NCI-H2171 treated with DMSO at 0.1 percent for 48 hours (cell line): ENCODE measurements around the gene SLC7A8.

Experiments used
- DNase-seq: peaks from one replicate; lab custom pipeline; 2025; lab: John Stamatoyannopoulos, UW

Gene SLC7A8

DNA sequence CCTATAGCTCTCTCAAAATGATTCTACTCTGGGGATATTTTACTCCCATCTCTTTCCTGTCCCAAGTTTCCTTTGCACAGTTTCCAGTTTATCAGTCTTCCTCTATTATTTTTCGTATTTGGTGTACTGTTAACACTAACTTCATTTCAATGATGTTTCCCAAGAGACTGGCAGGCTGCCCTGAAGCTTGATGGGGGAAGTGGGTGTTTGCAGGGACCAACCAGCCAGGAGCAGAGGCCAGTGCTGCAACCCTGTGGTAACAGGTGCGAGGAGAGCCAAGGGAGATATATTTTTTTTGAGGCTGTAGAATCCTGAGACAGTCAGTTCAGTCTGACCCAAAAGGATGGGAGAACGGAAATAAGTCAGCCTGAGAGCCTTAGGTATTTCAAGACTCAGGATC lies 52.6 kb downstream of the SLC7A8 start:
- no peak for DNase-seq

DNA sequence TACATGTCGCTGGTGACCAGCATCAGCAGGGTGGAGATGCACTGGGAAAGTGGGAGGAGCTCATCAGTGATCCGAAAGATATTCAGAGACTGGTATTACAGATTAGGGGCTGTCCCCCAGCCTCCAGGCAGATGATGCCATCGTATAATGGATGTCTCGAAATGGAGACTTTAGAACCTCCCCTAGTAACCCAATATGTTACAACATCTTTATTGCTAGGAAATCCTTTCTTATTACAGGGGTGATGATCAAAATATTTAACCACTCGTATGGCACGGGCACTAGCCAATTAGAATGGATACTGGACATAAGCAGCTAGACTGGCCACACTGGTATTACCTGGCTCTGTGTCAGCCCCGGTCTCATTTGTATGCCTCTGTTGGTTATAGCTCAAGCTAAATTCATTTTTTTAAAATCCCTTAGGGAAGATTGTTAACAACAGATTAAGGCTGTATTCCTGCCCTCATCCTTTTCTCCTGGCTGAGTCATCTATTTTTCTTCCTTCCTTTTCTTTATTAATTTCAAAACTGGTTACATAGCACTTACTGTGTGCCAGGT lies 53.6 kb downstream of the SLC7A8 start:
- DNase-seq, result no peak

DNA sequence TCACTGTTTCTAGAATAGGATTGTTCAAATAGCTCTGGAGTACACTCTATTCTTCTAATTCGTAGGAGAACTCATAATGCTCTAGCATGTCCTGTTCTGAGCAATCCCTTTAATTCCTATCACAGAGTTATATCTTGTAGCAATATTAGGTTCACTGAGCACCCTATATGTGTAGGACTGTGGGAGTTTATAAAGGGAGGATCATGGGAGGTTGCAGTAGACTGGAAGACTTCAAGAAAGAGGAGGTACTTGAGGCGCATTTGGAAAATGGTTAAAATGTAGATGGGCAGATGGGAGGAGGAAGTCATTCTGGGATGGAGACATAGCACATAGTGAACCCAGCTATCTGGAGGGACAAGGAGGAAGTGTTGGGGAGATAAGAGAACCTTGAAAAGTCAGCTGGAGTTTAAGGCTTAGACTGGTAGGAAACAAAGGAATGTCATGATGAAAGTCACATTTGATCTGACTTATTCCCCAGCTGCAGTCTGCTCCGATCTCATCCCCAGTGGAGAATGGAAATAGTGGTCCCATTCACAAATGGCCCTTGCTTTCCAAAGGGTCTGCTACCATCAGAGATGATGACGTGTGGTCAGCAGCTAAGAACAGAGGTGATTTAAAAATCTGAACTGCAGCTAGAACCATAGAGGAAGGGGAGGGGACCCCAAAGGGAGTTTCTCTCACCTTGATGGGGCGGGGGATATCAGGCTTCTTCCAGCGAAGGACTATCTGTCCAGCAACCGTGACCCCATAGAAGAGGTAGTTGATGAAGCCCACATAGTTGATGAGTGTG lies 54.3 kb downstream of the SLC7A8 start:
- no peak for DNase-seq

DNA sequence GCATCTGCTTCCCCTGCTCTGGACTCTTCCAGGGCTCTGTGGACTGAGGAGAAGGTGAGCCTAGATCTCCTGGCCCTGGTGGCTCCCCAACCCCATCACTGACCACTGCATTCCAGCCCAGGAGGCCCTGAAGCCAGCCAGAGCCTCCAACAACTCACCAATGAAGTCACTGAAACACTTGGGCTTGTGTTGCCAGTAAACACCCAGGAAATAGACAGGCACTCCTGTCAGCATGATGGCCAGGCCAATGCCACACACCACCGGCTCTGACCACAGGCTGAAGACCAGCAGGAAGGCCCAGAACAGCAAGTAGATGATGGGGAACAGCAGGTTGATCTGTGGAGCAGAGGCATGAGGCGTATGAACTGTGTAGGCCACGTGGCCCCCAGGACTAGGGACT lies 55.6 kb downstream of the SLC7A8 start:
- DNase-seq, result no peak

DNA sequence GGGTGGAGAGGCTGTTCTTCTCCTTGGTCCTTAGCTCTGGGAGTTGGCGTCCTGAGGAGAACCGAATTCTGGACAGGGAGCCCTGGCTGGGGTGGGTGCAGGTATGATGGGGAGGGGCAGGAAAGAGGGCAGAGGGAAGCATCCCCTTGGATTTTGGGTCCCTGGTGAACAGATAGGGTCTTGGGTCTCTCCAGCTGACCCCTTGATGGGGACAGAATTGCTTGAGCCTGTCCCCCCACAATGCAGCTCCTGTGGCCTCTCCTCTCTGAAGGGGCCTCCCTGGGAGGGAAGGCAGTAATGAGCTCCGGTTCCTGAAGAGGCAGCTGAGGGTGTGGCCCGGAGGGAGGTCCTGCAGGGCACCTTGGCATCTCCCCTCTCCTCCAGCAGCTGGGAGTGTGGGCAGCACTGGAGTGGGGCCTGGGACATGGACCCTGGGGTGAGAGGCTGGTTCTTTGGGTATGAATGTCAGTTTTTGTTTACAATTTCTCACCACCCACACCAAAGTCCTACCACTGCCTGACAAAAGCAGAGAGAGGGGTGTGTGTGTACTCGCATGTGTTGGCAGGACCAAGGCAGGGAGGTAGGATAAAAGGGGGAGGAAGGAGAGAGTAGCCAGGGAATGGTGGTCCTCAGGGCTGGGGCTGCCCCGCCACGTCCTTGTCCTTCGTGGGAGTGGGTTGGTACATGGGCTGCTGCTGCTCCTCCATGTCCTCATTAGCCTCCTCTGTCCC lies 56.7 kb downstream of the SLC7A8 start:
- no peak for DNase-seq

DNA sequence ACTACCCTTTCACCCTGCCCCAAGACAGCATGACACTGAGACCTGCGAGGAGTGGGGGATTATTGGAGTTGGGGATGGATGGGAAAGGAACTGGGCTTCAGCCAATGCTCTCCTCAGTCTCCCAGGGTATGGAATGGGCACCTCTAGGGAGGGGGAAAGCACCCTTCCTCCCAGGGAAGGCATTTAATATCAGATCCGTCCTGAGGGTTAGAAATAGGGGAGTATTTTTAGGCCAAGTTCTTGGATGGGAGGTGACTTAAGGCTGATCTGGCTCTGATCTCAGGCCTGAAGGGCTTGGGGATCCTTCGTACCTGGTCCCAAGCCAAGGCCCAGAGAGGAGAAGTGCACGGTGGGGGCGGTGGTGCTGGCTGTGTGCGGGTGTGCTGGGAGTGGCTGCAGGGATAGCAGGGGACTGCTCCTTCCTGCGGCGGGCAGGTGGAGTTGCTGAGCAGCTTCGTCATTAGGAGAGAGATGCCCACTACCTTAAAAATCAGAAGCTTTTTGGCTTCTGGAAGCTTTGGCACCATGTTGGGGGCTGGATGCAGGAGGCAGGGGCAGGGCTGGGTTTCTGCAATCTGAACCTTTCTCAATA lies 57.4 kb downstream of the SLC7A8 start:
- no peak for DNase-seq

DNA sequence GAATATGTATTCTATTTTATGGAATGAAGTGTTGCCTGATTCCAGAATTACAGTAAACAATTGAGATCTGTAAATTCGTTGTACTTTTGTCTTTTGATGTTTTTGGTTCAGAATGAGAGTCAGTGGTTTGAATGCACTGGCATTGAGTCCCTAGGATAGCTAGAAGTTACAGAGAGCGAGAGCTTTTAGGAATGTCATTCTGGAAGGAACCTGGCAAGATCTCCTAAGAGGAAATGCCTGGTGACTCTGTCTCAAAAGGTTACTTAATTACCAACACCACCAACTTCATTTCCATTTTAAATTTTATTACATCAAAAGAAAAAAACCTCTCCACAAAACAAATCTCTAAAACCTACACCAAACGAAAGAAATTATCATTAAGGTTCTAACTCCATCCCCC lies 58.4 kb downstream of the SLC7A8 start:
- DNase-seq, result no peak

DNA sequence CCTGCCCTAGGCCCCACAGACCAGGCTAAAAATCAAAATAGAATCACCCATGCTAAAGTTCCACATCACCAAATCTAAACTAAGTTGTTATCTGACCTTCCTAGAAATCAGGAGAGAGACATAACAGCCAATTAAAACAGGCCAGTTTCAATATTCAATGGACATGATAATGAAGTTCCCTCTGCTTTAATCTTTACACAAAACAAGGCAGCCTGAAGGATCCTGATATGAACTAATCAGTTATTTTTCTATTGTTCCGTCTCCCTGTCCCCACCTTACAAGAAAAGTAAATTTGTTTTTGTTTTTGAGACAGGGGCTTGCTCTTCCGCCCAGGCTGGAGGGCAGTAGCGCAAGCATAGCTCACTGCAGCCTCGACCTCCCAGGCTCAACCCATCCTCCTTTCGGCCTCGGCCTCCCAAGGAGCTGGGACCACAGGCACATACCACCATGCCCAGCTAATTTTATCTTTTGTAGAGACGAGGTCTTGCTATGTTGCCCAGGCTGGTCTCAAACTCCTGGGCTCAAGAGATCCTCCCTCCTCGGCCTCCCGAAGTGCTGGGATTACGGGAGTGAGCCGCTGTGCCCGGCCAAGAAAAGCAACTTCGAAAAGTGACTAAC lies 59.0 kb downstream of the SLC7A8 start:
- no peak for DNase-seq

DNA sequence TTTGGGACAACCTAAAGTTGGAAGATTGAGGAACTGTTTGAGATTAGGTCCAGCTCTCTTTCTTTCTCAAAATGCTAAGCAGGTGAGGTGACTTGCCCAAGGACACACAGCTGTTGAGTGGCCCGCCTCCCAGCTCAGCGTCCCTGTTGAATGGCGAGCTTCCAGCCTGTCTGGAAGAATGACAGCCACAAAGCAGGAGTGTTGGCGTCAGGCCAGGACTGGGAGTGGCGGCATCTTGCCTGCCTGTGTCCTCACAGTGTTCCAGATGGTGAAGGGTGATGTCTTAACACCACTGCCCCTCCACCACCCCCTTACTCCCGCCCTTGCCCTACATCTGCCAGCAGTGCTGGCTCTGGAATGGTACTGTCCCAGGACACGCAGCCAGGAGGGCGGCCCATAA lies 60.0 kb downstream of the SLC7A8 start:
- peak; percentile 94 for DNase-seq

DNA sequence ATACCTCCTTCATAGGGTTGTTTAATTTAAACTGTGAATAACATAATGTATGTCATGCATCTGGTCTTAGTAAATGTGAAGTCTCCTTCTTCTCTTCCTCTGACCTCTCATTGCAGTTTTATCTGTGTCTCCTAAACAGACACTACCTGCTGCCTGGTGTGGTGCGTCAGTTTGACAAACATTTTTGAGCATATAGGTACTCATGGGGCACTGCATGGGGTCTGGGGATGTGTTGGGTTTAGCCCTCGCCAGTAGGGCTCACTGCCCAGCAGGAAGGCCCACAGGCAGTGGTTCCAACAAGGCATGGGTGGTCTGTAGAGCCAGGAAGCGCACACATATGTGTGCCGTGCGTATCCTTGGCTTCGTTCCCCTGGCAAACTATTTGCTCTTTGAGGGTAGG lies 61.4 kb downstream of the SLC7A8 start:
- DNase-seq, result no peak

DNA sequence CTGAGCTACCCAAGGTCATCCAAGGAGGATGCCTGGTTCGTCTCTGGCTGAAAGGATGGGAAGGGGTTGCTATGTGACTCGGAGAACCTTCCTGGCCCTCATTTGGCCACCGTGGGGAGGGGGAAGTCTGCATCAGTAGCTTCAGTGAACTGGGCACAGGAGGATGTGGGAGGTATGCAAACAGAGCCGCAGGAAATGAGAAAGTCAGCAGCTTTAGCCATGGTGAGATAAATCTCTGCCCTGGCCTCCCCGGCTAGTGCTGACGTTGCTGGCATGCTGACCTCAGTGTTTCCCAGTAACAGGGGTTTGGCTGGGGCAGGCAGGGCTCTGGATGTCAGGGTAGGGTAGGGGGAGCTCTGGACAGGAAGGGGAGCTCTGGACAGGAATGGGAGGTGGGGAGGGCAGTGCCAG lies 62.1 kb downstream of the SLC7A8 start:
- no peak for DNase-seq

DNA sequence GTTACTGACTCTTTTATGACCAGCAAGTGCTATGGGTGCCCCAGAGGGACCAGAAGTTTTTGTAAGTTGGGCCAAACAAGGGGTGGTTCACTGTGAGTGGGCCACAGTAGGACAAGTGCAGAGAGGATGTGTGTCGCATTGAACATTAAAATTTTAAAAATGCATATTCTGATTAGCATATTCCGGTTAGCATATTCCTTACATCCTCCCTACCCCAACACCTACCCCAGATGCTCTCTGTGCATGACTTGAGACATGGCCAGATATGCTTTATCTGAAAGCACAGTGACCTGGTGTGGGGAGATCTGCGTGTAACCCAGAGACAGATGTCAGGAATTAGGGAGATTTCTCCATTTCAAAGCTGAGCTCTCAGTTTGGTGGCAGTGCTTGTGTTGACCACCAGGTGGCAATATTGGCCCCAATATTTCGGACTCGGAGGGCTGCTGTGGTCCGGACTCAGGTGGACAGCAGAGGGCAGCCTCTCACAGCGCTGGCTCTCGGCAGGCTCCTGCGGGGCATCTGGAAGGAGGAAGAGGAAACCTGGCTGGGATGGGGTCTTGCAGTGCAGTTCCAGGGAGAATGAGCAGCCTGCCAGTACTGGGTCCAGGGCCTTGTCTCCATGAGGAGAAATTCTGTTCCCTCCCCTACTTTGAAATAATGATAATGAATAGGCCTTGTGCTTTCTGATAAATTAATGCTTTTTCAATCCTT lies 62.8 kb downstream of the SLC7A8 start:
- DNase-seq, result peak; percentile 88

DNA sequence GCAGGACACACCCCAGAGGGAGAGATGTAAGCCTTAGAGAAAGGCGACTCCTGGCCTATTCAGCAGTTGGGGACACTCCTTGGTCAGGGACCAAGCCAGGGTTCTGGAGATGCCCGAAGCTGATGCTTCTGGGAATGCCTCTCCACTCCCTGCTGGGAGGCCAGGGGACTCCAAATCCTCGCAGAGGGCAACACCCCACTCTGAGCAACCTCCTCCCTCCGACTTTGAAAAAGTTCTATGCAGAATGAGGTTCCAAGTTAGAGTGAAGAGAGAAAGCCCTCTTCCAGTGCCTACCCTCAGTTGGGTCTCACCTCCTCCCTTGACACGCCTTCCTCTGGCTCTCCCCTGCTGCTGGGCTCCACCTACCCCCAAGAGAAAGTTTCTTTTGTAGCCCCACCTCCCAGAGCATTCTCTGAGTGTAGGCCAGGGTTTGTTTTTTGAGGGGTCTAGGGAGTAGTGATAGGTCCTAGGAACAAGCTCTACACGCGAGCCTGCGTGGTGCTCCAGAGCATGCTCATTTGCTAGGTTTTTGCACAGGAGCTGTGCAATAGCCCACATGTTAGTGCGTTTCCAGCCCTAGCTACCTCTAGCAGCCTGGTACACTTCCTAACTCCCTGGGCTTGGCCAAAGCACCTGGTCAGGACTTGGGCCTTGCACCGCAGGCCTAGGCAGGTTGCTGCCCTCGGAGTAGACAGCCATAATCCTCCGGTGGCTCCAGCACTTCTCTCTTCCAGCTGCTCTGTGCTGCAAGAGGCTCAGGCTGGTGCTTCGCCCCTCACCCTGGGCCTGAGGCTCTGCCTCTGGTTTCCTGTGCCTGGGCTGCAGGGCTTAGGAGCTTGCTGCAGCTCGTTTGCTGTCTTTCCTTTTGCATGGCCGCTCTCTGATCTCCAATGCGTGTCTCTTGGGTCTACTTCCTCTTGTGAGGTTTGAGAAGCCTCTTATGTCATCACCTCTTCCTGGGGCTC lies 63.8 kb downstream of the SLC7A8 start:
- DNase-seq, result no peak

DNA sequence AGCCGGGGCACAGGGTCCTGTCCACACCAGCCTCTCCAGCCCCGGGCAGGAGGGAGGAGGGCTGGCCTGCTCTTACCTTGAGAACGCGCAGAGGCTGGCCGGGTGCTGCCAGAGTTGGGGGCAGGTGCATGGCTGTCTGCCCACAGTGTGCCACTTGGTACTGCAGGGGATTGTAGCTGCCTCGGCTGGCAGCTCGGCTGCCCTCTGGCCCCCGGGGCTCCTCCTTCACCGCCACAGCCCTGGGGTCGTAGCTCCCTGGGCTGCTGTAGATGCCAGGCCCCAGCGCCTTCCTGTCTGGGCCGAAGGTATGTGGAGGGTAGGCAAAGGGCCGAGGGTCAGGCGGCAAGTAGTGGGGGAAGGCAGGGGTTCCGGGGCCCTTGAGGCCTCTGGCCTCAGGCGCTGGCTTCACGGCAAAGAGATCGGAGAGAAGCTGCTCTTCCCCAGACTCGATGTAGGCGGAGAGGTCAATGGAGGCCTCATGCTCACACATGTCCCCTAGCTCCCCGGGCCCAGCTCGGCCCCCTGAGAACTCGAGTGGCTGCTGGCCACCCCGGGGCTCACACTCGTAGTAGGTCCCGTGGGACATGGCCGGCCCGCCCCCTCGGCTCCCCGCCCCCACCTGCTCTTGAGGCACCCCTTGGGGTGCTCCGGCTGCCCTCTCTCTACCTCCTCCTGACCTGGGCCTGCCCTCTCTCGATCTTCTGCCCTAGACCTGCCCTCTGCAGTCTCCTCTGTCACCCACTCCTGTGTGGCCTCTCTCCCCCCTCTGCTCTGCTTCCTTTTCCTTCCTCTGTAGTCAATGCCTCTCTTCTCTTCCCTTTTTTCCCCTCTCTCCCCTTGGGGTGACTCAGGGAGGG lies 64.7 kb downstream of the SLC7A8 start, which contains the start of gene CEBPE:
Gene CEBPE (minus strand): TSS at position 750 of the 857 bp plus-strand sequence. CDS start 164 bp downstream, at position 586.
- no peak for DNase-seq

DNA sequence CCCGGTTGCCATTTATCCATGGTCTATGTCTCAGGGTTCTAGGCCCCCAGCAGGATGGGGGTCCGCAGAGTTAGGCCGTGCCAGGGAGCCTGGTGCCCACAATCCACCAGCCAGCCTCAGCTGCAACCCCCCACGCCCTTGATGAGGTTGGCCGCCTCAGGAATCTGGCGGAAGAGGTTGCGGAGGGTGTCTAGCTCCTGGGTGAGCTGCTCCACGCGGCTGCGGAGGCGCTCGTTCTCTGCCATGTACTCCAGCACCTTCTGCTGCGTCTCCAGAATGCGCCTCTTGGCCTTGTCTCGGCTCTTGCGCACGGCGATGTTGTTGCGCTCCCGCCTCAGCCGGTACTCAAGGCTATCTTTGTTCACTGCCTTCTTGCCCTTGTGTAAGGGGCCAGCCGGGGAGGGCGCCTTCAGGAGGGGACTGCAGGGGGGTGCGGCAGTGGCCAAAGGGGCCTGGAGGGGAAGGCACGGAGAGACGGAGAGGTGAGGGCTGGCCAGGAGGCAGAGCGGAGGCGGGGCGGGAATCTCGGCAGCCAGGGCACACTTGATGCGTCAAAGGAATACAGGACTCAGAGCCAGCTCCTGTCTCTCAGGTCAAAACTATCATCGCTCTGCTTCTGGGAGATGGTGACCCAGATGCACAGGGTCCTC lies 66.0 kb downstream of the SLC7A8 start:
- no peak for DNase-seq

DNA sequence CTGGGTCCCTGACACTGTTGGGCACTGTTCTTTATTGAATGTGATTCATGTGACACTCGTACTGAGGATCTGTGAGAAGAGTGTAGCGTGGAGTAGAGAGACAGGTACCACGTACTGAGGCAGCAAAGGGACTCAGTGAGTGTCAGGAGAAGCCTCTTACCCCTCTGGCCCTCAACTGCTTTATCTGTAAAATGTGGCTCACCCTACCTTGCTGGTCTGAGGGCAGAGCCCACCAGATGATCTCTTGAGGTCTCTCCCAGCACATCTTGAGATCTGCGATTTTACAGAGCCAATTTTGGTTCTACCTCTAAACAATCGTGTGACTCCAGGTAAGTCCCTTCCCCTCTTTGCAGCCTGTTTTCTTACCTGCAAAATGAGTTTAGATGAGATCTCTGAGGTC lies 67.5 kb downstream of the SLC7A8 start:
- no peak for DNase-seq

DNA sequence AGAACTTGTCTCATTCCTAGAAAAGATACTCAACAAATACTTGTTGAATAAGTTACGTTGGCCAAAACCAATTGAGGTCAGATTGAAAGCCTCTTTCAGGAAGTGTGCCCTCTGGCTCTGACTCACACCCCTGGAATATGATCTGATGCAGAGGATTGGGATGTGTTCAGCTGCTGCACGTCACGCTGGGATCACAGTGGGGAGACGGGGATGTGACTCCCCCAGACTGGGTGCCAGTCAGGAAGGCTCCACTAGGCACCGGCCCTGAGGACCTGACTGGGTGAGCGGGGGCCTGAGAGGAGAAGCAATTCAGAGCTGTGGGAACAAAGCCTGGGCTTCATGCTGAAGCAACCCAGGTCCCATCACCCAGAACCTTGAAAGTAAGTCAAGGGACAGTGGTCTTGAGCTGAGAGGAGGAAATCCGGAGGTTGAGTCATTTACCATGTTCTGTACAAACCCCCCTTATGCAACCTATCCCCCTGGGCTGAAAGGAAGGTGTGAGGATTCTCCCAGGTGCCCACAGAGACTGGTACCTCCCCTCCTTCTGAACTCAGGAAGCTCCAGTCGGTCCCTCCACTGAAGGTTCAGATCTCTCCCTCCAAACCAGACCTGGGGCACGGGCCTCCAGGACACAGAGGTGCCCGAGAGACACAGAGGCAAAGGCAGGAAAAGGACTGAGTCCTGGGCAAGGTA lies 68.3 kb downstream of the SLC7A8 start:
- no peak for DNase-seq

DNA sequence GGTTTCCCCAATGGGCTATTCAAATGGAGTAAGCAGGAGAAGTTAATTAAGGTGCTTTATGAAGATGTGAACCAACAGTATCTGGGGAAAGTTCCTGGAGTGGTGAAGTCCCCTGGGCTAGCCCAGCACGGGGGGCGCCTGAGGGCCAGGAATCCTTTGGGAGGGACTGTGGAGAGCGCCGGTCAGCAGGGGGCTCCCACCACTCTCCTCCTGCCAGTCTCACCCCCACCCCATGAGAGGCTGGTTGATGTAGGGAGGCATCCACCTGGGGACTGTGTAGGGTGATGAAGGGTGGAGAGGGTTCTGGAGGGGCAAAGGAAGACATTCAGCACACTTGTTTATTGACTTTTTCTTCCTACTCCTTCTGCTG lies 68.8 kb downstream of the SLC7A8 start:
- DNase-seq, result no peak

DNA sequence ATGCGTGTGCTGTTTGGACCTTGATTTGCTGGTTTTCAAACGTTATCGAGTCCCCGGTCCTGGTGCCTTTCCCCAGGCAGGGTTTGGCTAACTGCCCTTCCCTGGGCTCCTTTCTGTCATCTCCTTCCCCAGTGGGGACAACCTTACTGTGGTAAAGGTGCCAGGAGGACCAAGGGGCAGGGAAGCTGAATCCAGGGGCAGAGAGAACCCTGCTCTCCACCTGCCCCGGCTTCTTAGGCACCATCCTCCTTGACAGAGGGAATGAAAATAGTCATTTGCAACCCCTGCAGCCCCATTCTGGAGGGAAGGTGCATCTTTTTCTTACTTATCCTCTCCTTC lies 69.4 kb downstream of the SLC7A8 start:
- DNase-seq, result no peak
